HL-60 (cell line): ENCODE results near the gene AXIN1.

Source experiments
- DNase-seq, 2 experiments: peaks; one replicate each; pipeline ENCODE4 v3.0.0-alpha.2; 2010 to 2020; ENCODE audit warnings: low read depth in 1 of 2, low spot score in 1 of 2
- H3K27ac ChIP-seq: fragments of 250-450 bp; sonication (Bioruptor Pico); replicated peaks from 2 replicates; pipeline ENCODE4 v1.5.1; 2020; ENCODE audit warnings: mild to moderate bottlenecking, moderate library complexity
- H3K27me3 ChIP-seq: fragments of 250-450 bp; sonication (Bioruptor Pico); 2 replicates; pipeline ENCODE4 v1.5.1; 2021; ENCODE audit warnings: mild to moderate bottlenecking, moderate library complexity; ENCODE audit not compliant: insufficient read depth, poor library complexity, severe bottlenecking
- H3K4me3 ChIP-seq: replicated peaks from 2 replicates; pipeline ENCODE4 v1.5.1; 2011; ENCODE audit warnings: mild to moderate bottlenecking, control low read depth, low read length; ENCODE audit not compliant: insufficient read depth
- CTCF ChIP-seq: IDR thresholded peaks from one replicate; pipeline ENCODE4 v1.5.1; 2011; ENCODE audit warnings: low read length, control low read depth, inconsistent platforms; ENCODE audit not compliant: insufficient read depth
- GABPA ChIP-seq: IDR thresholded peaks from 2 replicates; pipeline ENCODE4 v1.6.1; 2012; ENCODE audit warnings: low read depth
- POLR2AphosphoS5 ChIP-seq: IDR thresholded peaks from 2 replicates; pipeline ENCODE4 v1.6.1; 2012; ENCODE audit warnings: low read depth
- REST ChIP-seq: IDR thresholded peaks from 2 replicates; pipeline ENCODE4 v1.6.1; 2012; ENCODE audit warnings: low read depth; ENCODE audit not compliant: insufficient replicate concordance
- SPI1 ChIP-seq: IDR thresholded peaks from 2 replicates; pipeline ENCODE4 v1.6.1; 2012; ENCODE audit warnings: low read depth, mild to moderate bottlenecking, borderline replicate concordance

AXIN1 gene

DNA sequence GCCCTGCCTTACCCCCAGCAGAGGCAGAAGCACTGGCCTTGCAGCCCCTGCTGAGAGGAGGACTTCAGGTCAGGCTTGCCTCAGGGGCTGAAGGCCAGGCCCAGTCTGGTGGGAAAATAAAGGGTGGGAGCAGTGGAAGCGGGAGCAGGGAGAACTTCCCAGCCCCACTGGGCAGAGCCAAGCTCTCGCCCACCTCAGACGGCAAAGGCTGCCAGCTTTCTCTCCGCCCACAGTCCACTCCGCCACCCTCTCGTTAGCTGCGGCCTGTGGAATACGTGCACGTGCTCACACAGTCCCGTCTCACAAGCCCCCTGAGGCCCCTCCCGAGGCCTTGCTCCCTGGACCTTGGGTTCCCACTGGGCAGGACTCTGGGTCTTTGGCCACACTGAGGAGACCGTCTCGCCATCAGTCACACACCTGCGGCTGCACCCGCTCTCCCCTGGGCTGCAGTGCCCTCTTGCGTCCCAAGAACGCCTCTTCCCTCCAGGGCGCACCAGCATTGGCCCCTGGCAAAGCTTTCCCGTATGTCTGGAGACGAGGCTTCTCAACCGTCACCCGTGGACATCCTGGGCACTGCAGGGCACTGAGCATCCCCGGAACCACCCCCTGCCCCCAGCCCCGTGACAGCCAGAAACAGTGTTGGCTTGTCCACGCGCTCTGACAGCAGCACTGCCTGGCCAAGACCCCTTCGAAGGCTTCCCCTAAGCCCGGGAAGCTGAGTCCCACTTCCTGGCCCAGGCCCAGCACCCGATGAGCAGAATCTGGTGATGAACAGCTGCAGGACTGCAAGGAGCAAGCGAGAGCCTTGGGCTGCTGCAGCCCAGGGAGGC, 9.6 kb upstream of the AXIN1 start:
- Histone ChIP-seq H3K27ac (no peak overlapping the region), H3K4me3 (no peak overlapping the region), H3K27me3 (no peaks in the 10 kb centered on the region)
- no peak for TF ChIP-seq GABPA
- TF ChIP-seq CTCF, result peak; percentile 92
- peak in 1 of 2 experiments; percentile 84 for DNase-seq

DNA sequence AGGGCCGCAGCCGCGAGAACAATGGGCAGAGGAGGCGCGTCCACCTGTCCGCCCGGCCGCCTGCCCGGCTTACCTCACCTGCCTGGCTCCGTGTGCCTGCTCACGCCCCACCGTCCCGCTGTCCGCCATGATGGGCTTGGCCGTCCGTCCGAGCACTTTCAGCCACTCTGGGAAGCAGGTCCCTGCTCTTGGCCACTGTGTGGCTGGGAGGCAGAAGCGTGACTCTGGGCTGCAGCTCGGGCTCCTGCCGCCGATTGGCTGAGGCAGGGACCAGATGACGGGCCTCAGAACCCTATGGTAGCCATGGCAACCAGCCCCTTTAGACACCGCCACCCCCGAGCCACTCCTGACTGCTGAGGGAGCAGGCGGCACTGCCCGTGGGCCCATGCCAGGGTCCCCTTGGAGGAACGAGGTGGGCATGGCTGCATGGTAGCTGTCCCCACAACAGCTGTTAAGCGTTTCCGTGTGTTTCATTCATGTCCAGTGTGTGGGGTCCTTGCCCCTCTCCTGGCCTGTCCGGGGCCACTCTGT, 8.9 kb upstream of the AXIN1 start:
- Histone ChIP-seq H3K4me3 (no peak overlapping the region), H3K27me3 (no peaks in the 10 kb centered on the region), H3K27ac (no peak overlapping the region)
- DNase-seq, result no peak
- no peak for TF ChIP-seq CTCF
- no peak for TF ChIP-seq GABPA
- no peak for TF ChIP-seq POLR2AphosphoS5
- no peak for TF ChIP-seq REST
- no peak for TF ChIP-seq SPI1

DNA sequence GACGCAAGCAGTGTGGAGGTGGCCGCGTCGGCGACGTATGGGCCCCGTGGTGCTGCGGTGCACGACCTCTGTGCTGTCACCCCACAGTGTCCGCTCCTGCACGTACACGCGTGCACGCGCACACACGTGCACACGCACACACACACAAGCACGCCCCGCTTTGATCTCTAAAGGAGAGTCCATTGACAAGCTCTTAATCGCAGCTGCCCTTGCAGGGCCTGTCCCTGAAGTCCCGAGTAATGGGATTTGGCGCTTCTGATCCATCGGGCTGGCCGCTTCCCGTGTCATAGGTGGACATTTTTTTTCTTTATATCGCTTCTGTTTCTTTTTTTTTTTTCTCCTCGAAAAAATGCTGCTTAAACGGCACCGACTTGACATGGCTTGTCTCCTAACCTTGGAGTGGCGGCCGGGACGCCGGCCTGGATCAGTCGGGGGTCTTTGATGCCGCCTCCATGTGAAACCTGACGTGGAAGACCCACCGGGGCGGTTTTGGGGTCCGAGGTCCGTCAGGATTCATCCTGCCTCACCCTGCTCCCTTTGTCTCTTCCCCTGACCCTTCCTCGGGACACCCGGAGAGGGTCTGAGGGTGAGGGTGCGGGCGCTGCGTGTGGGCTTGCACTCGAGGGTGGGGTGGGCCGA, 8.3 kb upstream of the AXIN1 start:
- Histone ChIP-seq H3K27ac (no peak overlapping the region), H3K4me3 (no peak overlapping the region), H3K27me3 (no peaks in the 10 kb centered on the region)
- DNase-seq, result no peak
- TF ChIP-seq SPI1, result no peak
- TF ChIP-seq REST, result no peak
- TF ChIP-seq GABPA, result no peak
- TF ChIP-seq POLR2AphosphoS5, result no peak
- TF ChIP-seq CTCF, result no peak
